Upper lobe of left lung (tissue), 6 donors: Measurements from ENCODE around the gene SYT8. TPM values are rescaled to one million over a fixed set of nuclear protein-coding genes. Genes with fewer than 3 reads are reported as not detected.
"Not testable (repeated sequence)": the region's sequence is repeated elsewhere in the genome, so short reads cannot be mapped to it uniquely, and the experiment has no call there.

Source experiments
- ATAC-seq, 2 donors: fragments of 200-7000 bp; cut with Tn5 transposase; one replicate each; pipeline ENCODE4 v1.9.1; 2022; ENCODE audit warnings: mild to moderate bottlenecking in 2 of 2, moderate library complexity in 2 of 2; ENCODE audit not compliant: low FRiP score in 2 of 2
- DNase-seq, 2 donors: peaks; one replicate each; pipeline ENCODE4 v3.0.0-alpha.2; 2019 to 2020
- H3K27ac ChIP-seq, 4 donors: fragments of 200-600 bp; sonication (generic); one replicate each; pipeline ENCODE4 v1.5.1; 2016 to 2019
- H3K27me3 ChIP-seq, 4 donors: fragments of 200-600 bp; sonication (generic); one replicate each; pipeline ENCODE4 v1.5.1; 2017 to 2019
- H3K36me3 ChIP-seq, 4 donors: fragments of 200-600 bp; sonication (generic); one replicate each; pipeline ENCODE4 v1.5.1; 2016 to 2019
- H3K4me1 ChIP-seq, 4 donors: fragments of 200-600 bp; sonication (generic); one replicate each; pipeline ENCODE4 v1.5.1; 2018 to 2019
- H3K4me3 ChIP-seq, 4 donors: fragments of 200-600 bp; sonication (generic); one replicate each; pipeline ENCODE4 v1.5.1; 2017 to 2019; ENCODE audit warnings: mild to moderate bottlenecking in 2 of 4, moderate library complexity in 1 of 4
- H3K9me3 ChIP-seq, 4 donors: fragments of 200-600 bp; sonication (generic); one replicate each; pipeline ENCODE4 v1.5.1; 2018 to 2019
- CTCF ChIP-seq, 6 experiments: fragments of 450-650 bp in 4 of 6; fragments of 200-600 bp in 2 of 6; sonication (generic) in 2 of 6; IDR thresholded peaks; one replicate each; pipeline ENCODE4 v1.5.1; 2016 to 2019; ENCODE audit warnings: antibody characterized with exemption in 6 of 6
- EP300 ChIP-seq, 4 donors: sonication (generic); formaldehyde crosslinking; IDR thresholded peaks; one replicate each; pipeline ENCODE4 v1.5.1; 2017; ENCODE audit warnings: antibody characterized with exemption in 4 of 4, control low read depth in 2 of 4
- POLR2A ChIP-seq, 4 donors: fragments of 450-650 bp; IDR thresholded peaks; one replicate each; pipeline ENCODE4 v1.5.1; 2016 to 2017; ENCODE audit warnings: antibody characterized with exemption in 4 of 4, mild to moderate bottlenecking in 2 of 4
- POLR2AphosphoS5 ChIP-seq, 2 donors: sonication (generic); formaldehyde crosslinking; IDR thresholded peaks; one replicate each; pipeline ENCODE4 v1.5.1; 2017; ENCODE audit warnings: antibody characterized with exemption in 2 of 2
- WGBS, 2 donors: methylation state at CpG; one replicate each; pipeline ENCODE4 v1.1.5; 2017 to 2018; 5-methylcytosine and 5-hydroxymethylcytosine counted together
- total RNA-seq, 6 donors: library from RNA; depleted of rRNA in 4 of 6; stranded (reverse); fragments of >200 nt in 4 of 6; gene quantifications; one replicate each; pipeline versions ENCODE4 v1.1.0 to v1.2.1, GENCODE V29; 2016 to 2021
- donor health status: DM: no; HTN: no; CAD: no; lungs with moderate emphysema.
- donor health status: DM: no; HTN: yes; CAD: no; lungs with severe emphysema.

SYT8 gene
- total RNA-seq, 6 donors from 2014 or later = 7.4 to 31.3 (median 22.9) TPM

- ATAC-seq (no peak), DNase-seq (peak in 1 of 2 donors; percentile 66)
- Histone ChIP-seq H3K36me3 (no peaks in the 10 kb centered on the region), H3K4me1 (no peaks in the 10 kb centered on the region), H3K27me3 (no peaks in the 10 kb centered on the region), H3K9me3 (no peaks in the 10 kb centered on the region), H3K4me3 (no peak overlapping the region), H3K27ac (no peak overlapping the region)
- WGBS, 2 donors = 92 to 95% methylated on average over 11 to 20 of the region's 20 CpGs
- TF ChIP-seq CTCF (IDR thresholded peaks at IDR 0.05) (no peak), POLR2A (IDR thresholded peaks at IDR 0.05) (no peak), EP300 (IDR thresholded peaks at IDR 0.05) (no peak)
Observed at GRCh38 chr11:1803246-1803645, 31.5 kb upstream of the SYT8 start.

- H3K36me3 ChIP-seq, H3K27ac ChIP-seq, H3K4me3 ChIP-seq, H3K27me3 ChIP-seq, H3K4me1 ChIP-seq, ATAC-seq, H3K9me3 ChIP-seq: not testable (repeated sequence)
- WGBS, 2 donors = 89 to 92% methylated on average over 24 to 28 of the region's 42 CpGs
- peak in 1 of 2 donors; percentile 52 for DNase-seq
Observed at GRCh38 chr11:1803835-1804519, 30.8 kb upstream of the SYT8 start.

- no peaks in the 10 kb centered on the region for H3K9me3 ChIP-seq
- TF ChIP-seq POLR2AphosphoS5 (IDR thresholded peaks at IDR 0.05) = no peak
- TF ChIP-seq CTCF (IDR thresholded peaks at IDR 0.05) = no peak
- TF ChIP-seq EP300 (IDR thresholded peaks at IDR 0.05) = no peak
- no peak for TF ChIP-seq POLR2A (IDR thresholded peaks at IDR 0.05)
- H3K36me3 ChIP-seq = no peaks in the 10 kb centered on the region
- no peak overlapping the region for H3K27ac ChIP-seq
- no peaks in the 10 kb centered on the region for H3K4me1 ChIP-seq
- no peaks in the 10 kb centered on the region for H3K27me3 ChIP-seq
- ATAC-seq (peak in 1 of 2 donors; percentile 61), DNase-seq (no peak)
- no peak overlapping the region for H3K4me3 ChIP-seq
- WGBS, 2 donors = 88 to 90% methylated on average over 15 of the region's 15 CpGs
Observed at GRCh38 chr11:1805525-1805924, 29.3 kb upstream of the SYT8 start.

GRCh38 chr11:1807264-1807995 is 27.4 kb upstream of the SYT8 start:
- DNase-seq = no peak
- TF ChIP-seq EP300 (IDR thresholded peaks at IDR 0.05) (no peak), CTCF (IDR thresholded peaks at IDR 0.05) (no peak), POLR2A (IDR thresholded peaks at IDR 0.05) (no peak)
- ATAC-seq = no peak
- H3K36me3 ChIP-seq = no peaks in the 10 kb centered on the region
- H3K4me3 ChIP-seq = no peak overlapping the region
- no peaks in the 10 kb centered on the region for H3K27me3 ChIP-seq
- H3K9me3 ChIP-seq = no peaks in the 10 kb centered on the region
- no peaks in the 10 kb centered on the region for H3K4me1 ChIP-seq
- no peak overlapping the region for H3K27ac ChIP-seq
- 51% methylated on average over 14 of the region's 14 CpGs for WGBS, 2 donors

GRCh38 chr11:1810761-1811160 is 24.0 kb upstream of the SYT8 start:
- WGBS, 2 donors = 50 to 65% methylated on average over 10 of the region's 10 CpGs
- H3K9me3 ChIP-seq = no peaks in the 10 kb centered on the region
- no peaks in the 10 kb centered on the region for H3K27me3 ChIP-seq
- H3K4me3 ChIP-seq = no peak overlapping the region
- H3K27ac ChIP-seq = no peak overlapping the region
- TF ChIP-seq CTCF (IDR thresholded peaks at IDR 0.05) (no peak), POLR2A (IDR thresholded peaks at IDR 0.05) (no peak), POLR2AphosphoS5 (IDR thresholded peaks at IDR 0.05) (no peak), EP300 (IDR thresholded peaks at IDR 0.05) (no peak)
- no peaks in the 10 kb centered on the region for H3K4me1 ChIP-seq
- H3K36me3 ChIP-seq = no peaks in the 10 kb centered on the region
- DNase-seq (no peak), ATAC-seq (peak; percentile 21 to 38)
